H1 (cell line): ENCODE data around the gene GP5. TPM values are rescaled to one million over a fixed set of nuclear protein-coding genes. Genes with fewer than 3 reads are reported as not detected.

Experiments used
- CTCF ChIA-PET: fragments of 300-600 bp; sonication (Branson Sonifier 250); formaldehyde crosslinking; loops from one replicate; lab custom pipeline; 2021; ENCODE audit not compliant: partially characterized antibody; lab: Charles Lee
- POLR2A ChIA-PET: fragments of 300-600 bp; sonication (Branson Sonifier 250); formaldehyde crosslinking; loops from one replicate; lab custom pipeline; 2021; ENCODE audit warnings: inconsistent platforms; ENCODE audit not compliant: partially characterized antibody; lab: Charles Lee
- DNase-seq, 2 experiments: peaks; one replicate each; pipeline versions ENCODE4 v3.0.0 to v3.0.0-alpha.2; 2010 to 2022; ENCODE audit warnings: low spot score in 2 of 2, low read depth in 1 of 2, mixed read lengths in 1 of 2
- FAIRE-seq: peaks from 2 replicates; lab custom pipeline; 2011; peaks lifted over from hg19 to GRCh38; lab: Jason Lieb, UNC
- H2AFZ ChIP-seq: 2 replicates; pipeline ENCODE4 v1.8.1; 2012; ENCODE audit warnings: low read length, inconsistent platforms
- H2AK5ac ChIP-seq: 2 replicates; pipeline ENCODE4 v1.6.1; 2013; ENCODE audit warnings: low read depth, low read length
- H2BK120ac ChIP-seq: replicated peaks from 2 replicates; pipeline ENCODE3; 2013; ENCODE audit warnings: low read depth, low read length, inconsistent platforms
- H2BK12ac ChIP-seq: 2 replicates; pipeline ENCODE4 v1.6.1; 2013; ENCODE audit warnings: low read depth, low read length
- H2BK15ac ChIP-seq: 2 replicates; pipeline ENCODE4 v1.6.1; 2013; ENCODE audit warnings: low read length
- H2BK20ac ChIP-seq: 2 replicates; pipeline ENCODE4 v1.6.1; 2013; ENCODE audit warnings: low read length
- H2BK5ac ChIP-seq: 2 replicates; pipeline ENCODE4 v1.6.1; 2013; ENCODE audit warnings: low read depth, low read length
- H3K14ac ChIP-seq: 2 replicates; pipeline ENCODE4 v1.6.1; 2013; ENCODE audit warnings: inconsistent platforms; ENCODE audit not compliant: insufficient read length
- H3K18ac ChIP-seq: 2 replicates; pipeline ENCODE4 v1.6.1; 2013; ENCODE audit warnings: low read length; ENCODE audit errors: extremely low read depth
- H3K23ac ChIP-seq: 2 replicates; pipeline ENCODE4 v1.6.1; 2013; ENCODE audit warnings: inconsistent platforms; ENCODE audit not compliant: insufficient read length
- H3K23me2 ChIP-seq: 2 replicates; pipeline ENCODE4 v1.6.1; 2013; ENCODE audit warnings: low read depth, low read length
- H3K27ac ChIP-seq: 2 replicates; pipeline ENCODE4 v1.6.1; 2011; ENCODE audit warnings: low read depth, low read length, inconsistent platforms
- H3K27me3 ChIP-seq, 4 experiments: replicated peaks in 1 of 4; 1 replicate in 1 of 4; 2 replicates in 3 of 4; pipeline versions ENCODE4 v1.6.1 to v1.8.1; 2011 to 2013; ENCODE audit warnings: low read length in 3 of 4, mild to moderate bottlenecking in 3 of 4, inconsistent platforms in 2 of 4, mixed read lengths in 2 of 4, moderate library complexity in 1 of 4; ENCODE audit not compliant: control insufficient read depth in 3 of 4, insufficient read depth in 3 of 4; ENCODE audit errors: extremely low read depth in 1 of 4
- H3K36me3 ChIP-seq, 4 experiments: 2 replicates each; pipeline versions ENCODE4 v1.6.1 to v1.8.1; 2011 to 2013; ENCODE audit warnings: mild to moderate bottlenecking in 4 of 4, low read length in 3 of 4, moderate library complexity in 2 of 4, control low read depth in 1 of 4, inconsistent platforms in 1 of 4; ENCODE audit not compliant: insufficient read depth in 4 of 4, control insufficient read depth in 2 of 4
- H3K4ac ChIP-seq: replicated peaks from 2 replicates; pipeline ENCODE3; 2013; ENCODE audit warnings: low read length, low read depth, mixed read lengths, inconsistent platforms; ENCODE audit not compliant: insufficient read length
- H3K4me1 ChIP-seq, 4 experiments: replicated peaks in 1 of 4; 1 replicate in 1 of 4; 2 replicates in 3 of 4; pipeline versions ENCODE4 v1.6.1 to v1.8.1; 2011 to 2013; ENCODE audit warnings: low read length in 3 of 4, inconsistent platforms in 2 of 4, mixed read lengths in 1 of 4; ENCODE audit not compliant: insufficient read depth in 4 of 4, control insufficient read depth in 3 of 4
- H3K4me2 ChIP-seq, 2 experiments: 2 replicates each; pipeline versions ENCODE4 v1.6.1 to v1.8.1; 2011 to 2013; ENCODE audit warnings: low read depth in 2 of 2, low read length in 2 of 2, control low read depth in 1 of 2, inconsistent platforms in 1 of 2, mild to moderate bottlenecking in 1 of 2; ENCODE audit not compliant: insufficient read depth in 1 of 2
- H3K4me3 ChIP-seq, 4 experiments: fragments of 200-600, 300-600 bp in 1 of 4; sonication (generic), shearing (Covaris generic), sonication (Bioruptor Twin) in 1 of 4; 2 replicates each; pipeline versions ENCODE4 v1.5.1 to v1.8.1; 2011 to 2016; ENCODE audit warnings: low read length in 4 of 4, low read depth in 3 of 4, control low read depth in 2 of 4, inconsistent platforms in 2 of 4, mild to moderate bottlenecking in 2 of 4, mixed read lengths in 1 of 4, moderate library complexity in 1 of 4; ENCODE audit not compliant: insufficient read depth in 2 of 4; ENCODE audit errors: extremely low read depth in 1 of 4
- H3K56ac ChIP-seq: replicated peaks from 2 replicates; pipeline ENCODE3; 2013; ENCODE audit warnings: low read depth, mild to moderate bottlenecking, mixed read lengths, low read length, inconsistent platforms; ENCODE audit not compliant: insufficient read length
- H3K79me1 ChIP-seq: 2 replicates; pipeline ENCODE4 v1.6.1; 2013; ENCODE audit warnings: low read depth, low read length, control low read depth
- H3K79me2 ChIP-seq, 2 experiments: 2 replicates each; pipeline versions ENCODE4 v1.6.1 to v1.8.1; 2012 to 2013; ENCODE audit warnings: low read length in 2 of 2, mild to moderate bottlenecking in 2 of 2, inconsistent platforms in 1 of 2; ENCODE audit not compliant: insufficient read depth in 2 of 2, control insufficient read depth in 1 of 2
- H3K9ac ChIP-seq, 4 experiments: replicated peaks in 1 of 4; 1 replicate in 1 of 4; 2 replicates in 3 of 4; pipeline versions ENCODE4 v1.6.1 to v1.8.1; 2011 to 2013; ENCODE audit warnings: low read depth in 3 of 4, low read length in 3 of 4, control low read depth in 2 of 4, mild to moderate bottlenecking in 2 of 4, moderate library complexity in 2 of 4, inconsistent platforms in 1 of 4; ENCODE audit errors: extremely low read depth in 1 of 4
- H3K9me3 ChIP-seq, 2 experiments: 2 replicates each; pipeline versions ENCODE4 v1.6.1 to v1.8.1; 2012 to 2013; ENCODE audit warnings: mild to moderate bottlenecking in 2 of 2, moderate library complexity in 2 of 2, control low read depth in 1 of 2, inconsistent platforms in 1 of 2, low read depth in 1 of 2, low read length in 1 of 2, mixed read lengths in 1 of 2; ENCODE audit not compliant: insufficient read depth in 2 of 2
- H4K20me1 ChIP-seq, 2 experiments: replicated peaks in 1 of 2; 2 replicates each; pipeline versions ENCODE3 to v1.8.1; 2011 to 2013; ENCODE audit warnings: inconsistent platforms in 2 of 2, low read length in 2 of 2, mild to moderate bottlenecking in 1 of 2; ENCODE audit not compliant: insufficient read depth in 2 of 2, control insufficient read depth in 1 of 2
- H4K5ac ChIP-seq: 2 replicates; pipeline ENCODE4 v1.6.1; 2013; ENCODE audit warnings: low read length, low read depth, mixed read lengths, inconsistent platforms; ENCODE audit not compliant: insufficient read length
- H4K8ac ChIP-seq: 2 replicates; pipeline ENCODE4 v1.8.0; 2013; ENCODE audit warnings: mild to moderate bottlenecking, moderate library complexity, low read length, inconsistent platforms; ENCODE audit not compliant: insufficient read depth; ENCODE audit errors: extremely low read depth
- H4K91ac ChIP-seq: replicated peaks from 2 replicates; pipeline ENCODE3; 2013; ENCODE audit warnings: low read length, mixed read lengths, inconsistent platforms; ENCODE audit not compliant: insufficient read length
- ATF3 ChIP-seq: IDR thresholded peaks from 2 replicates; pipeline ENCODE4 v1.6.1; 2011; ENCODE audit warnings: low read depth, mild to moderate bottlenecking, low read length; ENCODE audit not compliant: insufficient read depth
- BCL11A ChIP-seq, 2 experiments: IDR thresholded peaks; one replicate each; pipeline ENCODE4 v1.6.1; 2011; ENCODE audit warnings: low read depth in 2 of 2, low read length in 2 of 2, mild to moderate bottlenecking in 2 of 2
- CBX5 ChIP-seq: fragments of 300-800, 300-1000 bp; sonication (generic); IDR thresholded peaks from 2 replicates; pipeline ENCODE4 v1.7.1; 2016; ENCODE audit warnings: antibody characterized with exemption, low read length, low read depth
- EP300 ChIP-seq, 2 experiments: IDR thresholded peaks; 1 replicate in 1 of 2; 2 replicates in 1 of 2; pipeline ENCODE4 v1.6.1; 2011 to 2012; ENCODE audit warnings: low read depth in 2 of 2, low read length in 2 of 2, mild to moderate bottlenecking in 2 of 2, borderline replicate concordance in 1 of 2, inconsistent platforms in 1 of 2, moderate library complexity in 1 of 2
- GTF2F1 ChIP-seq: IDR thresholded peaks from 2 replicates; pipeline ENCODE4 v1.6.1; 2012; ENCODE audit warnings: low read depth, low read length, improper control_type of control experiment, borderline replicate concordance
- JUND ChIP-seq: IDR thresholded peaks from 2 replicates; pipeline ENCODE4 v1.6.1; 2011; ENCODE audit warnings: mild to moderate bottlenecking, improper control_type of control experiment, low read length
- MAFK ChIP-seq: IDR thresholded peaks from 2 replicates; pipeline ENCODE4 v1.6.1; 2012; ENCODE audit warnings: low read depth, mild to moderate bottlenecking, improper control_type of control experiment, low read length
- SAP30 ChIP-seq: fragments of 300-600 bp; sonication (generic); IDR thresholded peaks from 2 replicates; pipeline ENCODE4 v1.7.1; 2012; ENCODE audit warnings: low read length, moderate library complexity, mild to moderate bottlenecking, inconsistent platforms; ENCODE audit not compliant: insufficient read depth, insufficient replicate concordance
- SIX5 ChIP-seq: IDR thresholded peaks from 2 replicates; pipeline ENCODE4 v1.6.1; 2011; ENCODE audit warnings: mild to moderate bottlenecking, low read depth, low read length
- SP2 ChIP-seq: IDR thresholded peaks from 2 replicates; pipeline ENCODE4 v1.6.1; 2012; ENCODE audit warnings: mild to moderate bottlenecking, low read length, inconsistent platforms
- SUZ12 ChIP-seq: fragments of 200-600 bp; sonication (generic); IDR thresholded peaks from 2 replicates; pipeline ENCODE4 v1.6.1; 2012; ENCODE audit warnings: mild to moderate bottlenecking, inconsistent platforms, low read length, moderate library complexity, mixed read lengths
- TEAD4 ChIP-seq: IDR thresholded peaks from 2 replicates; pipeline ENCODE4 v1.6.1; 2012; ENCODE audit warnings: low read depth, low read length, inconsistent platforms, mixed read lengths
- ZNF274 ChIP-seq: IDR thresholded peaks from 2 replicates; pipeline ENCODE4 v1.7.0; 2012; ENCODE audit warnings: low read length, borderline replicate concordance; ENCODE audit errors: extremely low read depth
- WGBS, 2 experiments: shearing (Covaris generic) in 1 of 2; methylation state at CpG; one replicate each; pipeline versions ENCODE4 v1.1.6 to v1.1.7; 2013 to 2015; ENCODE audit warnings: low lambda C conversion rate in 2 of 2, mixed read lengths in 2 of 2, inconsistent platforms in 1 of 2, low coverage in 1 of 2, missing lambda C conversion rate in 1 of 2; ENCODE audit not compliant: insufficient replicate concordance in 2 of 2, insufficient coverage in 1 of 2, insufficient read length in 1 of 2; ENCODE audit errors: extremely low coverage in 1 of 2, missing lambda C conversion rate in 1 of 2; 5-methylcytosine and 5-hydroxymethylcytosine counted together
- polyA plus RNA-seq, 7 experiments: library from polyadenylated mRNA; depleted of rRNA in 3 of 7; stranded (reverse) in 5 of 7; unstranded in 2 of 7; fragments of >200 nt in 5 of 7; fragments of 200-250 nt in 2 of 7; gene quantifications; 1 replicate in 5 of 7; 2 replicates in 1 of 7; 4 replicates in 1 of 7; pipeline versions ENCODE4 v1.2.1 to v1.2.3, GENCODE V29; 2011 to 2013; ENCODE audit warnings: missing spikeins in 2 of 7, mixed read lengths in 2 of 7
- total RNA-seq: library from RNA; stranded (reverse); fragmentation: NEBNext Ultra II Directional; extraction: Animal tissue kit (Norgen Biotek cat#: 25700); gene quantifications from 2 replicates; pipeline ENCODE4 v1.2.1, GENCODE V29; 2021
- TF ChIP-seq, protein P1 (sequence below): IDR thresholded peaks from 2 replicates; pipeline ENCODE4 v1.6.1; 2012; ENCODE audit warnings: inconsistent platforms

GP5 gene
- total and polyA plus RNA-seq, 2 of the 8 experiments (the other 6 are each of a cell fraction or from before 2014, with no cell fraction given): 0.13 to 0.14 TPM

GRCh38 chr3:194423317-194423716 is 24.3 kb upstream of the GP5 start:
- no peak overlapping the region for H2BK12ac ChIP-seq
- H3K36me3 ChIP-seq: peaks cover 8 to 51% (median 21%) of the 10 kb centered on the region in 4 experiments; a peak in 6 of 8 replicates
- H4K5ac ChIP-seq: no peak overlapping the region
- H2BK15ac ChIP-seq: no peak overlapping the region
- TF ChIP-seq CBX5 (no peak), ZNF274 (no peak), SUZ12 (no peak), SIX5 (no peak), SP2 (no peak), MAFK (no peak), JUND (no peak), BCL11A (IDR thresholded peaks at IDR 0.05; ENCODE audit: low read depth in 2 of 2, low read length in 2 of 2) (no peak), GTF2F1 (no peak), TEAD4 (no peak), SAP30 (no peak), ATF3 (no peak), EP300 (IDR thresholded peaks at IDR 0.05; ENCODE audit: borderline replicate concordance in 1 of 2, low read depth in 2 of 2, low read length in 2 of 2) (no peak)
- TF ChIP-seq, protein P1, sequence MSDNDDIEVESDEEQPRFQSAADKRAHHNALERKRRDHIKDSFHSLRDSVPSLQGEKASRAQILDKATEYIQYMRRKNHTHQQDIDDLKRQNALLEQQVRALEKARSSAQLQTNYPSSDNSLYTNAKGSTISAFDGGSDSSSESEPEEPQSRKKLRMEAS: no peak
- no peak overlapping the region for H3K18ac ChIP-seq
- H3K23me2 ChIP-seq: no peaks in the 10 kb centered on the region
- FAIRE-seq: no peak
- no peak overlapping the region for H3K27ac ChIP-seq
- no peak overlapping the region for H2AK5ac ChIP-seq
- H3K27me3 ChIP-seq: no peaks in the 10 kb centered on the region
- no peak overlapping the region for H2AFZ ChIP-seq
- no peaks in the 10 kb centered on the region for H3K9me3 ChIP-seq
- no peak overlapping the region for H2BK5ac ChIP-seq
- no peak overlapping the region for H3K4me3 ChIP-seq
- H3K79me1 ChIP-seq: no peaks in the 10 kb centered on the region
- H3K56ac ChIP-seq: no peak overlapping the region
- ChIA-PET CTCF (no interaction called here), POLR2A (no interaction called here)
- H3K4me1 ChIP-seq: no peaks in the 10 kb centered on the region; a peak in 1 of 7 replicates
- WGBS, 2 experiments: 87% methylated on average over 3 of the region's 3 CpGs; no CpG with 5 or more reads in 1 of the 2 experiments
- H3K9ac ChIP-seq: no peak overlapping the region
- no peak for DNase-seq
- no peak overlapping the region for H3K14ac ChIP-seq
- no peaks in the 10 kb centered on the region for H3K79me2 ChIP-seq
- H2BK120ac ChIP-seq: no peak overlapping the region
- no peak overlapping the region for H4K91ac ChIP-seq
- no peaks in the 10 kb centered on the region for H4K20me1 ChIP-seq
- H3K23ac ChIP-seq: no peak overlapping the region
- H2BK20ac ChIP-seq: no peak overlapping the region
- H4K8ac ChIP-seq: no peak overlapping the region
- H3K4me2 ChIP-seq: no peak overlapping the region
- H3K4ac ChIP-seq: no peak overlapping the region
